Activated CD8-positive, alpha-beta memory T cell treated with anti-CD3 and anti-CD28 coated beads, Interleukin-2, amount 50 U/mL, for 24 hours (primary cell): ENCODE results near the gene CCDC32.
"Not testable (repeated sequence)": the region's sequence is repeated elsewhere in the genome, so short reads cannot be mapped to it uniquely, and the experiment has no call there.

Experiments used
- DNase-seq: peaks from one replicate; pipeline ENCODE4 v3.0.0-alpha.2; 2020; ENCODE audit errors: extremely low read depth

The CCDC32 gene

DNA sequence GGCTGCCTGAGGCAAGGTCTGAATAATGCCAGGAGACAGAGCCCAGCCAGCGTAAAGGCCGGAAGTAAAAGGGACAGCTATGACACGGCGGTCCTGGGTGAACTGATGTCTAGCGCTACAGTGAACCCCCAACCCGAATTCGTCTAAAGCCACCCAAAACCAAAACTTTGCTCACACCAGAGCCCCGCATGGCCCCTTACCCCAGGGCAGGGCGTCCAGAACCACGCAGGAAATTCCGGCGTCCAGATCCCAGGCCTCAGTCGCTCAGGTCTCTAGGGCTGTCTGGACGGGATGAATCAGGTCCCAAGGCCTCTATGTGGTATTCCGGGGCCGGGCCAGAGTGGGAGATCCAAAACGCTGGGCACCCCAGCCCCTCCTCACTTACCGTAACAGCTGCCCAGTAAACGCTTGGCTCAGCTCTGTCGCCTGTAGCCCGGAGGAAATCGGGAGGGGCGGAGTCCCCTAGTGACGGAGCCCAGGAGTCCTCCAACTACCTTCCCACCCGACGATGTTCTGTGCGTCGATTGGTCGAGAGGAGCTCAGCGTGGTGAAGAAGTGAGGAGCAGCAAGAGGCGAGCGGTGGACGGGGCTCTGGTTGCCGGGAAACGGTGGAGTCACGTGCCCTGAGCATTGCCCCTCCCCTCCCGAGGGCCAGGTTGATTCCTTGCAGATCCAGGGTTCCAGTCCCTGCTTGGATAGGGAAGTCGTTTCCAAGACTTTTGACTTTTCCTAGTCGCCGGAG is at the start of gene CCDC32:
CCDC32 (minus strand) TSS at position 452 of the 742 bp plus-strand sequence. CDS start 2,027 bp downstream, outside the sequence.
- peak; percentile 91 for DNase-seq

DNA sequence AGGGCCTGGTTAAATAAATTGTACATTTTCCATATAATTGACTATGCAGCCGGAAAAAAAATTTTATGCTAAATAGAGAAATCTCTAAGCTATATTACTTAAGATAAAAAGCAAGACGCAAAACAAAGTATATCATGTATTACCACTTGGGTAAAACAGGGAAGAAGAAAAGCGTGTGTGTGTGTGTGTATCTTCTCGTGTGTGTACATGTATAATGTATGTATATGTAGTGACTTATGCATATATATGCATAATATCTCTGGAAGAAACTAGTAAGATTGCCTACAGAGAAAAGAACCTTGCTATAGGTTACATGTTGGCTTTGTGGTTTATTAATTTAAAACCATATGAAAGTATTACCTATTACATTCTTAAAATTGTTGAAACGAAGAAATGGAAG is 48.2 kb upstream of the CCDC32 start:
- DNase-seq, result no peak

- no peak for DNase-seq
These were observed 39.1 kb upstream of the CCDC32 start for GRCh38 chr15:40603935-40604334.

DNA sequence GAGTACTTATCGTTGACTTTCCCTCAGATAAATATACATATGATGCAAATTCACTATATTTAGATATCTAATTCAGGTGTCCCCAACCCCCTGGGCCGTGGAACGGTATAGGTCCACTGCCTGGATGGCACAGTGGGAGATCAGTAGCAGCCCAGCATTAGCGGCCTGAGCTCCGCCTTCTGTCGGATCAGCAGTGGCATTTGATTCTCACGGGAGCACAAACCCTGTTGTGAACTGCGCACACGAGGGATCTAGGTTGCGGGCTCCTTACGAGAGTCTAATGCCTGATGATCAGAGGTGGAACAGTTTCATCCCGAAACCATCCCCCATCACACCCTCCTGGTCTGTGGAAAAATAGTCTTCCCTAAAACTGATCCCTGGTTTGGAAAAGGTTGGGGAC is 36.1 kb upstream of the CCDC32 start:
- no peak for DNase-seq

- DNase-seq, result no peak
These were observed 33.8 kb upstream of the CCDC32 start for GRCh38 chr15:40598672-40599071.

- no peak for DNase-seq
These were observed 33.3 kb upstream of the CCDC32 start for GRCh38 chr15:40598126-40598525.

DNA sequence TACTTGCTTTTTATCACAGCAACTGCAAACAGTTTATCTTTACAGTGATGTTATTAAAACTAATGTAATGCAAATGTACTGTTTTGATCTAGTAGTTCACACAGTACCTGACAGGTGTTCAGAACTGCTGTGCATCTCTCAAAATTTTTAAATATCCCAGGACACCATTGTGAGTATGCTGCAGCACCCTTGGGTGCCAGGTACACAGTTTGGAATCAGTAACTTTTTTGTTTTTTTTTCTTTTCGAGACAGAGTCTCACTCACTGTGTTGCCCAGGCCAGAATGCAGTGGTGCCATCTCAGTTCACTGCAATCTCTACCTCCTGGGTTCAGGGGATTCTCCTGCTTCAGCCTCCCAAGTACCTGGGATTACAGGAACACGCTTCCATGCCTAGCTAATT is 32.2 kb upstream of the CCDC32 start:
- no peak for DNase-seq

- no peak for DNase-seq
These were observed 30.9 kb upstream of the CCDC32 start for GRCh38 chr15:40595773-40596172.

DNA sequence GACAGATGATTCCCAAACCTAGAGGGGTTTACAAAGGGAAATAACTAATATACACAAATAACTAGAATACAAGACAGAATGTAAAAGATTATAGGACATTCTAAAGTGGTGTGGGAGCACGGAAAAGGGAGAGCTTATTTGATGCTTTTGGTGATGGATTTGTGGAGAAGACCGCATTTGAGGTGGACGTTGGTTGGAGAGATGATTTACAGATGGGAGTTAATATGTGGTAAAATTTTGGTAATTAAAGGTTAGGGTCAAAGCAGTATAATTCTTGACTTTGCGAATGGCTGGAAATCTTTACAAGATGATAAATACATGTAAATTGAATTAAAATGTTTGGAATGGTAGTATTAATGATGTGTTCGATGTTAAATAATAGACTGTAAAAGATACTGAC is 30.4 kb upstream of the CCDC32 start:
- no peak for DNase-seq

- DNase-seq, result no peak
These were observed 29.6 kb upstream of the CCDC32 start for GRCh38 chr15:40594429-40594836.

DNA sequence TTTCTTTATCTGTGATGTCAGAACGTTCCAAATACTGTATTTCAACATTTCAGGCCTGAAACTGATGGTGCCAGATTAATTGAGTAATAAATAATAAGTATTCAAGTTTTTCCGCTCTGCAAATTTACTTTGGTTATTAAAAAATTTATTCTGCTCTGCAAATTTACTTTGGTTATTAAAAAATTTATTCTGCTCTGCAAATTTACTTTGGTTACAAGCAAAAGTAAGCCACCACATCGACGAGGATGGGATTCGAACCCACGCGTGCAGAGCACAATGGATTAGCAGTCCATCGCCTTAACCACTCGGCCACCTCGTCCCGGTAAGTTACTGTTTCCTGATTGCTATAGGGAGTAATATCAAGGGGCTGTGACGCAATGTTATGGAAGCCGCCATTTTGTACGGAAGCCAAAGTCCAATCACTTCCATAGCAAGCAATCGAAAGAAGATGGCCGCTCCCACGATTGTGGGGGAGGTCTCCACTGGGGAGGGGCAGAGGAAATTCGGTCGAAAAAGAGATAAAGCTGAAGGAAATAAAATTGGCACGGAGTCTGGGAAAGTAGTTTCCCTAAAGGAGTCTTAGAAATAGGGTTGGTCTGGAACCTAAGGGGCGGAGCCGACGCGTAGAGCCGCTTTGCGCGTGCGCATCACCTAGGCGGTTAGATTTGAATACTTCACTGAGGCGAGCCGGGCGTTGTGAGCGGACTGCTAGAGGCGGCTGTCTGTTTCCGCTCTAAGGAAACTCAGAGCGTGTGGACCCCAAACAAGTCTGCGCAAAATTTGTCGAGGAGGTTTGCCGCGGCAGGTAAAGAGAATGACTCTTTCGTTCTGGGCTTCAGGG is 29.0 kb upstream of the CCDC32 start, which contains the start of gene KNL1:
KNL1 (plus strand) TSS at position 662 of the 841 bp plus-strand sequence. CDS start 8,683 bp downstream, outside the sequence.
- DNase-seq, result peak; percentile 80

DNA sequence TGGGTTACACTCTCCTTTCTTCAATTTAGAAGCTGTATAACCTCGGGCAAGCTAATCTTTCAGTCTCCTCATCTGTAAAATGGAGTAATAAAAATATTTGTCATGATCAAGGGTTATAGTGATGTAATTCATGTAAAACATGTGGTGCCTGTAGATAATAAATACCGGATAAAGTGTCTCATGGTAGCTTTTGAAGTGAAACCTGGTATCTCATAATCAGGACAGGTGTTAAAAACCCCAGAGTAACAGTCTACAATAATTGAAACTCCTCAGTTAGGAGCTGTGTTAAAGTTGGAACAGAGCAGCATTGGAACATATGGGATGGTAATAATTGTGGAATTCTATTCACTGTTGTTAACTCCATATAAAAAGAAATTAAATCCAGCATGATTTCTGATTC is 28.3 kb upstream of the CCDC32 start:
- DNase-seq, result no peak

- DNase-seq, result no peak
These were observed 26.5 kb upstream of the CCDC32 start for GRCh38 chr15:40591389-40591788.

GRCh38 chr15:40590667-40591050 is 25.8 kb upstream of the CCDC32 start:
- no peak for DNase-seq

DNA sequence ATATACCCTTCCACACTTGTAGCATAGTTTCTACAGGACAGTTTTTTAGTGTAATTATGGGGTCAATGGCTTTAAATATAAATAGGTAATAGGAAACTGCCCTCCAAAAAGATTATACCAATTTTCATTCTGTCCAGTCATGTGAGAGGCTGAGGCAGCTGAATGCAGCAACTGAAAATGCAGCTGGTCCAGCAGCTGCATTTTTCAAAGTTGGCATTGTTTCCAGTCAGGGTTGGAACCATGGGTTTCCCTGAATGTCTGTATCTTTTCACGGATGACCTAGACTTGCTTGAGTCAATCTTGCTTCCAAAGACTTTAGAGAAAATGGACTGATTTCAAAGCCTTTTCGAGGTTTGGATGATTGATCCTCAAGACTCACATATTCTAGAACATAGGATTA is 19.3 kb upstream of the CCDC32 start:
- no peak for DNase-seq

DNA sequence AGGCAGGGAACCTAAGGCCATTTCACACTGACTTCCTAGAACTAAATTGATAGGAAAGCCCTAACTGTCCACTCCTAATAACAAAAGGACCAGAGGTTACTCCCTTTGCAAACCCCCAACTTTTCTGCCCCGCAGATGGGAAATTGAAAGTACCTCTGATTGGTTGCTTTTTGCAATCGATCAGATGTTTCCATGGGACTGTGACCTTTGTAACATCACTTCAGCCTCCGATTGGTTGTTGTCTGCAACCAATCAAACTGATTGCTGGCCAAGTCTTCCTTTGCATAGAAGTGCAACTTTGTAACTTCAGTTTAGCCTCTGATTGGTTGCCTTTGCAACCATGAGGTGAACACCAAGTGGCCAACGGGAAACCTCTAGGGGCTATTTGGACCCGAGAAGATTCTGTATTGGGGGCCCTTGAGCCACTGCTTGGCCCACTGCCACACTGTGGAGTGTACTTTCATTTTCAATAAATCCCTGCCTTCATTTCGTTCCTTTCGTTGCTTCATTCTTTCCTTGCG is 17.9 kb upstream of the CCDC32 start:
- no peak for DNase-seq

- not testable (repeated sequence) for DNase-seq
These were observed 17.0 kb upstream of the CCDC32 start for GRCh38 chr15:40581796-40582195.

GRCh38 chr15:40578892-40579291 is 14.1 kb upstream of the CCDC32 start:
- no peak for DNase-seq

GRCh38 chr15:40576914-40577313 is 12.1 kb upstream of the CCDC32 start:
- not testable (repeated sequence) for DNase-seq

DNA sequence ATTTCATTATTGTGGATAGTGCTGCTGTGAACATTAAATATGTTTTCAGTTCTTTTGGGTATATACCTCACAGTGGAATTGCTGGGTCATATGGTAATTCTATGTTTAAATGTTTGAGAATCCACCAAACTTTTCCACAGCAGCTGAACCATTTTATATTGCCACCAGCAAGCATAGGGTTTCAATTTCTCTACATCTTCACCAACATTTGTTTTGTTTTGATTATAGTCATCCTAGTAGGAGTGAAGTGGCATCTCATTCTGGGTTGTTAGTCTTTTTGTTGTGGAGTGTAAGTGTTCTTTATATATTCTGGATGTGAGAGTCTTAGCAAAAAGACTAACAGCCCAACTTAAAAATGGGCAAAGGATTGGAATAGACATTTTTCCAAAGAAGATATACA is 10.3 kb upstream of the CCDC32 start:
- no peak for DNase-seq

GRCh38 chr15:40569129-40569953 is 4.5 kb upstream of the CCDC32 start, which contains the start of gene RPUSD2:
RPUSD2 (plus strand) TSS chr15:40569299; CDS start chr15:40569338, 39 bp downstream.
- peak; percentile 92 for DNase-seq

DNA sequence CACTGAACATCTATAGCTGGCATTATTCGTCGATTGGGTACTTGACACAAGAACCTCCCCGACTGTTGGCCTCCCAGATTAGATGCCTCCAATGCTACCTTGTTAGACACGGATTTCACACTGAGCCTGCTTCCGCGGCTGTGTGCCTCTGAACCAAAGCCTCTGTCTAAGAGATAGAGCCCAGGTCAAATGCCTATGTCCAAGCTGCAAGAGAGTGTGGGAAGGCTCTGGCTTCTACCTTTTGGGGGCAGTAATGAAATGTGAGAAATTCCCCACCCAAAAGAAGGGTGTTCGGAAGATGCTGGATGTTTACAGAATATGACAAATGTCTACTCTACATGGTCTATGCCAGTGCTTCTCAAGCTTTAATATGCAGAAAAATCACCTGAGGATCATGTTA is 2.3 kb upstream of the CCDC32 start:
- DNase-seq, result no peak
